Measurements from ENCODE around the gene TNKS2. TPM values are rescaled to one million over a fixed set of nuclear protein-coding genes. Genes with fewer than 3 reads are reported as not detected.

Gene TNKS2
- total RNA-seq, 1 experiment from 2014 or later: 25.4 TPM

- Histone ChIP-seq H3K9me2 (ENCODE audit: insufficient read depth) (no peaks in the 10 kb centered on the region), H3K27ac (no peak overlapping the region), H3K79me2 (ENCODE audit: low read depth) (no peaks in the 10 kb centered on the region), H4K20me1 (ENCODE audit: insufficient read depth) (no peaks in the 10 kb centered on the region), H3K9me3 (ENCODE audit: insufficient read depth, low read depth) (no peaks in the 10 kb centered on the region), H3K36me3 (ENCODE audit: low read depth) (no peaks in the 10 kb centered on the region), H3K4me1 (replicated peaks; ENCODE audit: insufficient read depth) (peaks cover 9% of the 10 kb centered on the region), H3K27me3 (ENCODE audit: insufficient read depth, low read depth) (no peaks in the 10 kb centered on the region), H3K4me3 (no peak overlapping the region), H3F3A (ENCODE audit: insufficient read depth, low read depth) (no peaks in the 10 kb centered on the region), H3K4me2 (no peak overlapping the region), H2AFZ (no peak overlapping the region)
- no TSS peak for BruUV-seq (replicated peaks)
- TF ChIP-seq EZH2 (IDR thresholded peaks at IDR 0.05; ENCODE audit: low read depth): no peak
- TF ChIP-seq CTCF (conservative IDR thresholded peaks at IDR 0.05): no peak
- no peak for DNase-seq
- intact Hi-C loops (cut with micrococcal nuclease; ENCODE audit: unreplicated experiment): no loop called here
- ChIA-PET CTCF (no interaction called here), POLR2A (ENCODE audit: unreplicated experiment) (no interaction called here)
These were observed 35.3 kb upstream of the TNKS2 start for GRCh38 chr10:91762878-91763277.

GRCh38 chr10:91766676-91767075, 31.6 kb upstream of the TNKS2 start:
- Histone ChIP-seq H3K79me2 (ENCODE audit: low read depth) (no peaks in the 10 kb centered on the region), H3K4me3 (no peak overlapping the region), H4K20me1 (ENCODE audit: insufficient read depth) (no peaks in the 10 kb centered on the region), H3K4me1 (replicated peaks; ENCODE audit: insufficient read depth) (peaks cover 6% of the 10 kb centered on the region; the same call in 1 of the 2 replicates), H3F3A (ENCODE audit: insufficient read depth, low read depth) (no peaks in the 10 kb centered on the region), H3K36me3 (ENCODE audit: low read depth) (no peaks in the 10 kb centered on the region), H3K9me2 (ENCODE audit: insufficient read depth) (no peaks in the 10 kb centered on the region), H3K27ac (no peak overlapping the region), H3K9me3 (ENCODE audit: insufficient read depth, low read depth) (no peaks in the 10 kb centered on the region), H2AFZ (no peak overlapping the region), H3K4me2 (no peak overlapping the region), H3K27me3 (ENCODE audit: insufficient read depth, low read depth) (no peaks in the 10 kb centered on the region)
- TF ChIP-seq CTCF (conservative IDR thresholded peaks at IDR 0.05) (no peak), EZH2 (IDR thresholded peaks at IDR 0.05; ENCODE audit: low read depth) (no peak)
- intact Hi-C loops (cut with micrococcal nuclease; ENCODE audit: unreplicated experiment): no loop called here
- no peak for DNase-seq
- ChIA-PET POLR2A (ENCODE audit: unreplicated experiment) (no interaction called here), CTCF (no interaction called here)
- BruUV-seq (replicated peaks): no TSS peak

GRCh38 chr10:91768123-91768522, 30.1 kb upstream of the TNKS2 start:
- POLR2A ChIA-PET (ENCODE audit: unreplicated experiment): interaction anchor here (0.6 kb wide), 1 partner anchor 837 kb away, joined by 6 read pairs; no protein-coding TSS in a partner anchor

More at GRCh38 chr10:91768123-91768522, 30.1 kb upstream of the TNKS2 start:
- H3K36me3 ChIP-seq (ENCODE audit: low read depth): no peaks in the 10 kb centered on the region
- no TSS peak for BruUV-seq (replicated peaks)
- DNase-seq: peak in 1 of 2 experiments; percentile 40
- H4K20me1 ChIP-seq (ENCODE audit: insufficient read depth): no peaks in the 10 kb centered on the region
- H2AFZ ChIP-seq: no peak overlapping the region
- H3K4me3 ChIP-seq: no peak overlapping the region
- H3K27ac ChIP-seq: no peak overlapping the region
- no peak overlapping the region for H3K4me2 ChIP-seq
- TF ChIP-seq EZH2 (IDR thresholded peaks at IDR 0.05; ENCODE audit: low read depth) (no peak), CTCF (conservative IDR thresholded peaks at IDR 0.05) (no peak)
- H3K79me2 ChIP-seq (ENCODE audit: low read depth): no peaks in the 10 kb centered on the region
- H3K27me3 ChIP-seq (ENCODE audit: insufficient read depth, low read depth): no peaks in the 10 kb centered on the region
- CTCF ChIA-PET: interaction anchor here (0.6 kb wide), 1 partner anchor 55 kb away, joined by 3 read pairs; no protein-coding TSS in a partner anchor
- no peaks in the 10 kb centered on the region for H3K4me1 ChIP-seq (replicated peaks; ENCODE audit: insufficient read depth)
- H3K9me3 ChIP-seq (ENCODE audit: insufficient read depth, low read depth): no peaks in the 10 kb centered on the region
- no peaks in the 10 kb centered on the region for H3K9me2 ChIP-seq (ENCODE audit: insufficient read depth)
- no peaks in the 10 kb centered on the region for H3F3A ChIP-seq (ENCODE audit: insufficient read depth, low read depth)
- intact Hi-C loops (cut with micrococcal nuclease; ENCODE audit: unreplicated experiment): no loop called here
